T-helper 22 cell (primary cell): ENCODE measurements around the gene CYYR1.

ENCODE experiments used
- DNase-seq: peaks from one replicate; pipeline ENCODE4 v3.0.0-alpha.2; 2020; ENCODE audit warnings: low read depth

The CYYR1 gene

DNA sequence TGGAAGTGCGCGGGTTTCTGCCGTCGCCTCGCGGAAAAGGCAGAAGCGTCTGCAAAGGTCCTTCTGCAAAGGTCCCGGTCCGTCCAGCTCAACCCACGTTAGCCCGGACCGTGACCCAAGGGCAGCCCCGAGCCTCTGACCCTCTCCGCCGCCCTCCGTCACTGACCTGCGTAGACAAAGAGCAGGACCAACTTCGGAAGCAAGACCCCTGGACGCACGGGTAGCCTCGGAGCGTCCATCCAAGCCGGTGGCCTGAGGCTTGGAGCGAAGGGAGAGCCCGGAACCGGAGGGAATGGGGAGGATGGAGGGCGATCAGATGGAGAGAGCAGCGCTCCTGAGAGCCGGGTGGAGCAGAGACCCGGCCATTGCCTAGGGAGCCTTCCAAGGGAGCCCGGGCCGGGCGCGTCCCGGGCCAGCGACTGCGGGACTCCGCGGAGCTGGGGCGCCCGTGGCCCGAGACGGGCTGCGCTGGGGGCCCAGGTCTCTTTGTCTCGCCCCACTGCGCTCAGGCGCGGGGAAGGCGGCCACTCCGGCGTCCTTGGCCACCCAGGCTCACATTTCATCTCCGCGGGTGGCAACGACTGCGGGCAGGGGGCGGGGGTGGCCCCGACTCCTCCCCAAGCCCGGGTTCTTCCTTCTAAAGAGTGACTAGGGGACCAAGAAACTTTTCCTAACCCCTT lies at the start of gene CYYR1:
TSS of gene CYYR1 (minus strand) at position 585 of the 680 bp plus-strand sequence. CDS start at position 239, 346 bp downstream.
- DNase-seq, result no peak

- no peak for DNase-seq
Observed at GRCh38 chr21:26617176-26617575, 44.1 kb upstream of the CYYR1 start.

GRCh38 chr21:26614251-26614650 lies 41.2 kb upstream of the CYYR1 start:
- no peak for DNase-seq

GRCh38 chr21:26599261-26599660 lies 26.2 kb upstream of the CYYR1 start:
- DNase-seq, result no peak

GRCh38 chr21:26597981-26598380 lies 24.9 kb upstream of the CYYR1 start:
- DNase-seq, result no peak

GRCh38 chr21:26597031-26597430 lies 23.9 kb upstream of the CYYR1 start:
- no peak for DNase-seq

- DNase-seq, result no peak
Observed at GRCh38 chr21:26595971-26596370, 22.9 kb upstream of the CYYR1 start.

GRCh38 chr21:26593800-26594199 lies 20.7 kb upstream of the CYYR1 start:
- DNase-seq, result no peak

DNA sequence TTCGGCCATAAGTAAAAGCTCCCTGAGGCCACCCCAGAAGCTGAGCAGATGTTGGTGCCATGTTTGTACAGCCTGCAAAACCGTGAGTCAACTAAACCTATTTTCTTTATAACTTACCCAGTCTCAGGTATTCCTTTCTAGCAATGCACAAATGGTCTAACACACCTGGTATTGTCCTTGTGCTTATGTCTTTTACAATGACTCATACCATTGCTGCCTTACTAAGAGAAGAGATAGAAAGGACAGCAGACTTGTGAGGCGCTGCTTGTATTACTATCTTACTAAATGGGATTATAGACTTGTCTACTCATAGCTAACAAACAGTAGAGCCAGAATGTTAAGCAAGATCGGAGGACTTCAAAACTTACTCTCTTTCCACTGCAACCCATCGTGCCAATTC lies 18.5 kb upstream of the CYYR1 start:
- DNase-seq, result no peak

GRCh38 chr21:26588446-26588845 lies 15.4 kb upstream of the CYYR1 start:
- no peak for DNase-seq

GRCh38 chr21:26587736-26588201 lies 14.7 kb upstream of the CYYR1 start:
- DNase-seq, result no peak

DNA sequence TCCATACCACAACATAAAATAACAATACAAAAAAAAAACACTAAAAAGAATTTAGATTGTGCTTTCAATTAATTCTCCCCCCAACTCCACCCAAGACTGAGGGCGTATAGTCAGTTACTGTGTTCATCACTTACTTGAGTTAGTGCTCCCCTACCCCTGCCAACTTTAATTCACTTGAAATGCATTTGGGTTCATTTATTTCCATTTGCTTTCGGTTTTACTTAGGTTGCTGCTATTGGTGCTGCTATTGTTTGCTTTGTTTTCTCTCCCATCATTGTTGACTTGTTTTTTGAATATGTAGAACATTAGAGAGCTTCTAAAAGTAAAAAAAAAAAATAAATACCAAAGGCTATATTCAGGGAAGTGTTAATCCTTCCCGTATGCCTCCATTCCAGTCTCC lies 10.7 kb upstream of the CYYR1 start:
- no peak for DNase-seq

DNA sequence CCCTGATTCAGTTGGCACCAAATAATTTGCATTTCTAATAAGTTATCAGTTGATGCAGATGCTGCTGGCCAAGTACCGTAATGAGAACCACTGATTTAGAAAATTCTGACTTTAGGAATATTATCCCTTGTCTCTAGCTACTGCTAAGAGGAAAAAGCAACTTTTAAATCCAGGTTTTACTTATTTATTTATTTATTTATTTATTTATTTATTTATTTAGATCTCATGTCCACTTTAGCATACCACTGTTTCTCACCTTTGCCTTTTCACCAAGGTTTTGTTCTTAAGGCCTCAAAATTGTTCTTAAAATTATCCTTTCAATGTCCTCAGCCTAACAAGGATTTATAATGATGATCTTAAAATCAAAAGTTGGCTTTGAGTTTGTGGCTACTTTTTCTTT lies 8.7 kb upstream of the CYYR1 start:
- DNase-seq, result no peak

DNA sequence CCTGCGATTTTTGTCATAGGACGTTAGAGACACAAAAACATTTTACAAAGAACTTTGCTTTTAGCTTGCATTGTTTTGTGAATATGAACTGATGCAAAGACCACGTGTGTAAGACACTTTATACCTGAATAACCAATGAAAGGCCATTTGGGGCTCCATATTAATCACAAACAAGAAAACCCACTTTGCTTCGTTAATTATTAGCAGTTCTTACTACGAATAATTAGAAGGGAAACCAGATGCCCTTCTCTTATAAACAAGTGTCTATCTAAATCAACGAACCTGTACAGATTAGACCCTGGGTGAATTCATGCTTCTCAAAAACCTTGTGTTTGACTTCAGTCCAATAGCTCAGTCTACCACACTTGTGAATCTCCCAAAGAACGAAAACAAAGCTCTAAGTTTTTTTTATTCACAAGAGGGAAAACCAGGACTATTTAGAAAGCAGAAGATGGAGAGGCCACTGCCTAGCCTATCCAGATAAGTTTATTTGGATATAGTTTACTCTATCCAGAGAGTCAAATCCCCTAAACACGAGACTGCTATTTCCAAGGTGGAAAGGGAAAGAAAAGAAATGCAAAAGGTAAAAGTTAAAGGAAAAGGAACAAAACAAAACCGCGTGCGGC lies 897 bp downstream of the CYYR1 start:
- no peak for DNase-seq

- no peak for DNase-seq
Observed at GRCh38 chr21:26570203-26570602, 2.9 kb downstream of the CYYR1 start.

- no peak for DNase-seq
Observed at GRCh38 chr21:26565546-26565945, 7.5 kb downstream of the CYYR1 start.

- DNase-seq, result no peak
Observed at GRCh38 chr21:26565111-26565510, 8.0 kb downstream of the CYYR1 start.

DNA sequence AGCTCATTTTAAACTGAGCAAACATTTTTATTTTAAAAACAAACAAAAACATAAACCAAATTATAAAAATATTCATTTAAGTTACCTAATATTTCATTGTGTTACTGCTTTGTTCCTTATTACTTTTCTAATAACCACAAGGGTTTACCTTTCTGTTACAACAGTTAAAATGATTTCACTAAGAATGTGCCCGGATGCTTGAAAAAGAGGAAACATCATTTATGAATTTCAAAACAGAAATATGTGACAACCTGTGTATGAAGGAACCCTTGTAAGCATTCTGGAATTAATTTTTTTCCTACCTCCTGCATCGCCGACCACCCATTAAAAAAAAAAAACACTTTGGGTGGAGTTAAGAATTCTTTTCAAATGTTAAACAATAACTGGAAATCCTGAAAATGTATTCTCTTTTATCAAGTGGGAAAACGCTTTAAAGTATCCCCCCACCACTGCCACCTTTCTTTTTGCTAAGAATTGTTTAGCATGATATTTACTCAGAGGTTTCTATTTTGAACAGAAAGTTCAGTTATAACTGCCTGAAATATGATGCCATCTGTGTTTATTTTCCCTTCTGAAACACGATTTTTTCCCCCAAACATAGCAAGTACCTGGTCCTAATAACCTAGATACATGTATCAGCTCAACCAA lies 9.1 kb downstream of the CYYR1 start:
- no peak for DNase-seq

DNA sequence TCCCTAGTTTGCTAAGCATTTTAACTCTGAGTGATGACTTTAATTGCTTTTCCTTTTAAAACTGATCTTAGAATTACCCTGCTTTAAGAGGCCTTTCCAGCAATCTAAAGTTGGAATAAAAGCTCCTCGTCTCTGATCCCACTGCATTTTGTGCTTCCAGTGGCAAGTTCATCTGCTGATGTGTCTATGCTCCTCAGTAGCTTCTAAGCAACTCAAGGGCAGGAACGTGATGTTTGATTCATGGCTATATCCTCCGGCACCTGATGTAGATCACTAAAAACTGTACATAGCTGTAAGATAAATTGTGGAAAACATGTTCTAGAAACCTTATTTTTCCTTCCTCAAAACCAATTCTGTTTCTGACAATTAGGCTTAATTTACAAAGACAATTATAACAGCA lies 12.5 kb downstream of the CYYR1 start:
- no peak for DNase-seq

GRCh38 chr21:26559099-26559498 lies 14.0 kb downstream of the CYYR1 start:
- no peak for DNase-seq

- no peak for DNase-seq
Observed at GRCh38 chr21:26557106-26557505, 16.0 kb downstream of the CYYR1 start.

- no peak for DNase-seq
Observed at GRCh38 chr21:26555540-26556146, 17.4 kb downstream of the CYYR1 start.

DNA sequence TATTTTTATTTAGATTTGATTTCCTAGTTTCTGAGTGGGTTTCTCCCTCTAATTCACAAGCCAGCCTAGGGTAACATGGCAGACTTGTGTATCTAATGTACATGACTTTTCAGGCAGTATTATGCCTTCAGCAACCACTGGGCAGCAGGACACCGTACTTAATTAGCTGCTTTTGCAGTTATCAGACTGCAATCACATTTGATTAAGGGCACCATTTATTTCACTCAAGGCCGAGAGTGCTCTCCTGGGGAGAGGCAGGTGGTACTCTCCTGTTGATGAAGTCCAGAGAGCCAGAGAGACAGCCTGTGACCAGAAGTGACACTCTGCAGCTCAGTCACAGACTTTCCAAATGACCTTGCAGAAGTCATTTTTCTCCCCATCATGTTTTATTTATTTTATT lies 18.7 kb downstream of the CYYR1 start:
- DNase-seq, result no peak
